Keratinocyte (primary cell): Measurements from ENCODE around the gene MAZ. TPM values are rescaled to one million over a fixed set of nuclear protein-coding genes. Genes with fewer than 3 reads are reported as not detected.

Experiments
- DNase-seq: peaks from one replicate; pipeline ENCODE4 v3.0.0-alpha.2; 2011; ENCODE audit warnings: low read depth, missing footprints, low spot score
- FAIRE-seq: peaks from 2 replicates; lab custom pipeline; 2011; peaks lifted over from hg19 to GRCh38; lab: Jason Lieb, UNC
- H2AFZ ChIP-seq: 2 replicates; pipeline ENCODE4 v1.6.0; 2012; ENCODE audit warnings: low read length, control low read depth, inconsistent platforms; ENCODE audit not compliant: control insufficient read depth
- H3K27ac ChIP-seq: 2 replicates; pipeline ENCODE4 v1.5.1; 2011; ENCODE audit warnings: low read length; ENCODE audit not compliant: control insufficient read depth, insufficient read depth
- H3K27me3 ChIP-seq: 3 replicates; pipeline ENCODE4 v1.6.0; 2011; ENCODE audit warnings: low read length; ENCODE audit not compliant: control insufficient read depth, insufficient read depth; ENCODE audit errors: extremely low read depth
- H3K36me3 ChIP-seq, 2 experiments: 2 replicates in 1 of 2; 3 replicates in 1 of 2; pipeline ENCODE4 v1.5.1; 2011; ENCODE audit warnings: low read length in 2 of 2, mild to moderate bottlenecking in 1 of 2; ENCODE audit not compliant: control insufficient read depth in 2 of 2, insufficient read depth in 2 of 2; ENCODE audit errors: extremely low read depth in 1 of 2
- H3K4me1 ChIP-seq: 3 replicates; pipeline ENCODE4 v1.5.1; 2011; ENCODE audit warnings: low read length; ENCODE audit not compliant: control insufficient read depth, insufficient read depth; ENCODE audit errors: extremely low read depth
- H3K4me2 ChIP-seq: 3 replicates; pipeline ENCODE4 v1.6.0; 2011; ENCODE audit warnings: low read depth, low read length; ENCODE audit not compliant: control insufficient read depth, insufficient read depth; ENCODE audit errors: extremely low read depth
- H3K4me3 ChIP-seq, 3 experiments: fragments of 200-600 bp in 1 of 3; sonication (generic) in 1 of 3; 2 replicates in 2 of 3; 3 replicates in 1 of 3; pipeline ENCODE4 v1.5.1; 2011 to 2016; ENCODE audit warnings: low read length in 3 of 3, mild to moderate bottlenecking in 3 of 3, control low read depth in 2 of 3, inconsistent platforms in 1 of 3, low read depth in 1 of 3, mixed read lengths in 1 of 3, mixed run types in 1 of 3, moderate library complexity in 1 of 3; ENCODE audit not compliant: control insufficient read depth in 2 of 3, insufficient read depth in 2 of 3; ENCODE audit errors: extremely low read depth in 1 of 3
- H3K79me2 ChIP-seq: 2 replicates; pipeline ENCODE4 v1.6.0; 2012; ENCODE audit warnings: low read length; ENCODE audit not compliant: control insufficient read depth, insufficient read depth
- H3K9ac ChIP-seq: 3 replicates; pipeline ENCODE4 v1.6.0; 2011; ENCODE audit warnings: low read length; ENCODE audit not compliant: control insufficient read depth, insufficient read depth; ENCODE audit errors: extremely low read depth
- H3K9me1 ChIP-seq: 3 replicates; pipeline ENCODE4 v1.6.0; 2011; ENCODE audit warnings: low read length; ENCODE audit not compliant: control insufficient read depth, insufficient read depth; ENCODE audit errors: extremely low read depth
- H3K9me3 ChIP-seq: 2 replicates; pipeline ENCODE4 v1.5.1; 2012; ENCODE audit warnings: low read depth, low read length; ENCODE audit not compliant: control insufficient read depth
- H4K20me1 ChIP-seq: 3 replicates; pipeline ENCODE4 v1.6.0; 2011; ENCODE audit warnings: low read length; ENCODE audit not compliant: control insufficient read depth, insufficient read depth; ENCODE audit errors: extremely low read depth
- EZH2 ChIP-seq: IDR thresholded peaks from one replicate; pipeline ENCODE4 v1.6.1; 2012; ENCODE audit warnings: inconsistent platforms, mild to moderate bottlenecking, low read length, moderate library complexity
- dilution Hi-C: fragments of 300-500 bp; cut with MboI; formaldehyde crosslinking; loops from one replicate; pipeline ENCODE4 v1.7.0; 2020; ENCODE audit warnings: low sequenced_read_pairs; ENCODE audit not compliant: extremely low pct_ligation_motif_present
- polyA plus RNA-seq, 5 experiments: library from polyadenylated mRNA; depleted of rRNA in 3 of 5; stranded (reverse) in 3 of 5; stranded (forward) in 1 of 5; unstranded in 1 of 5; fragments of >200 nt; gene quantifications; 1 replicate in 1 of 5; 2 replicates in 3 of 5; 3 replicates in 1 of 5; pipeline versions ENCODE4 v1.2.1 to v1.2.3, GENCODE V29; 2011 to 2012; ENCODE audit warnings: missing spikeins in 2 of 5, low read depth in 1 of 5, low replicate concordance in 1 of 5
- TF ChIP-seq, protein P1 (sequence below), 3 experiments: IDR thresholded peaks in 1 of 3; conservative IDR thresholded peaks in 1 of 3; optimal IDR thresholded peaks in 1 of 3; 2 replicates in 2 of 3; 3 replicates in 1 of 3; pipeline versions ENCODE3 to v1.5.1; 2011; ENCODE audit warnings: low read length in 3 of 3, mild to moderate bottlenecking in 3 of 3, moderate library complexity in 2 of 3, control low read depth in 1 of 3, inconsistent platforms in 1 of 3; ENCODE audit not compliant: insufficient read depth in 2 of 3; ENCODE audit errors: extremely low read depth in 1 of 3

Gene MAZ
- polyA plus RNA-seq, 1 donor (not counting 4 experiments of a cell fraction or from before 2014, with no cell fraction given): 48.5 TPM

GRCh38 chr16:29810699-29811169, 4.4 kb downstream of the MAZ start:
- Histone ChIP-seq H3K4me1 (peaks cover 34% of the 10 kb centered on the region), H3K4me3 (peak overlapping the region in 2 of 3 experiments; percentile 53 to 72), H4K20me1 (no peaks in the 10 kb centered on the region), H3K79me2 (peaks cover 22% of the 10 kb centered on the region), H2AFZ (no peak overlapping the region), H3K36me3 (peaks cover 5 to 9% of the 10 kb centered on the region in 2 experiments), H3K9me1 (peaks cover 2% of the 10 kb centered on the region), H3K27ac (peak overlapping the region; percentile 14), H3K9ac (peak overlapping the region; percentile 47), H3K4me2 (peak overlapping the region; percentile 94), H3K9me3 (no peaks in the 10 kb centered on the region), H3K27me3 (peaks cover 15% of the 10 kb centered on the region)
- TF ChIP-seq, protein P1, sequence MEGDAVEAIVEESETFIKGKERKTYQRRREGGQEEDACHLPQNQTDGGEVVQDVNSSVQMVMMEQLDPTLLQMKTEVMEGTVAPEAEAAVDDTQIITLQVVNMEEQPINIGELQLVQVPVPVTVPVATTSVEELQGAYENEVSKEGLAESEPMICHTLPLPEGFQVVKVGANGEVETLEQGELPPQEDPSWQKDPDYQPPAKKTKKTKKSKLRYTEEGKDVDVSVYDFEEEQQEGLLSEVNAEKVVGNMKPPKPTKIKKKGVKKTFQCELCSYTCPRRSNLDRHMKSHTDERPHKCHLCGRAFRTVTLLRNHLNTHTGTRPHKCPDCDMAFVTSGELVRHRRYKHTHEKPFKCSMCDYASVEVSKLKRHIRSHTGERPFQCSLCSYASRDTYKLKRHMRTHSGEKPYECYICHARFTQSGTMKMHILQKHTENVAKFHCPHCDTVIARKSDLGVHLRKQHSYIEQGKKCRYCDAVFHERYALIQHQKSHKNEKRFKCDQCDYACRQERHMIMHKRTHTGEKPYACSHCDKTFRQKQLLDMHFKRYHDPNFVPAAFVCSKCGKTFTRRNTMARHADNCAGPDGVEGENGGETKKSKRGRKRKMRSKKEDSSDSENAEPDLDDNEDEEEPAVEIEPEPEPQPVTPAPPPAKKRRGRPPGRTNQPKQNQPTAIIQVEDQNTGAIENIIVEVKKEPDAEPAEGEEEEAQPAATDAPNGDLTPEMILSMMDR (optimal IDR thresholded peaks at IDR 0.05 in 1 of 3, IDR thresholded peaks at IDR 0.05 in 1 of 3, conservative IDR thresholded peaks at IDR 0.05 in 1 of 3; ENCODE audit: extremely low read depth in 1 of 3, insufficient read depth in 2 of 3, low read length in 3 of 3): no peak
- TF ChIP-seq EZH2: no peak
- dilution Hi-C loops: no loop called here
- FAIRE-seq: no peak
- no peak for DNase-seq

- Histone ChIP-seq H2AFZ (peak overlapping the region; percentile 33), H4K20me1 (no peaks in the 10 kb centered on the region), H3K4me3 (peak overlapping the region; percentile 23 to 72 (median 53)), H3K27me3 (peaks cover 15% of the 10 kb centered on the region), H3K9ac (peak overlapping the region; percentile 47), H3K79me2 (peaks cover 22% of the 10 kb centered on the region), H3K4me1 (peaks cover 34% of the 10 kb centered on the region), H3K27ac (peak overlapping the region; percentile 26), H3K36me3 (peaks cover 5 to 9% of the 10 kb centered on the region in 2 experiments), H3K4me2 (peak overlapping the region; percentile 94), H3K9me3 (no peaks in the 10 kb centered on the region), H3K9me1 (peaks cover 2% of the 10 kb centered on the region)
- TF ChIP-seq EZH2: no peak
- TF ChIP-seq, protein P1 (optimal IDR thresholded peaks at IDR 0.05 in 1 of 3, IDR thresholded peaks at IDR 0.05 in 1 of 3, conservative IDR thresholded peaks at IDR 0.05 in 1 of 3; ENCODE audit: extremely low read depth in 1 of 3, insufficient read depth in 2 of 3, low read length in 3 of 3): no peak
- FAIRE-seq (peak; percentile 74), DNase-seq (no peak)
- dilution Hi-C loops: no loop called here
Measured at GRCh38 chr16:29811170-29811895, 5.0 kb downstream of the MAZ start.
